Gastrocnemius medialis (tissue), 4 donors: ENCODE measurements around the gene MMP28. TPM values are rescaled to one million over a fixed set of nuclear protein-coding genes. Genes with fewer than 3 reads are reported as not detected.

Experiments
- ATAC-seq, 2 donors: fragments of 150-250 bp; one replicate each; pipeline ENCODE4 v1.9.1; 2016
- DNase-seq, 2 donors: peaks; one replicate each; pipeline ENCODE4 v3.0.0-alpha.2; 2019
- H3K27ac ChIP-seq, 4 donors: fragments of 200-600 bp; sonication (generic); 1 replicate in 1 of 4; 2 replicates in 3 of 4; pipeline ENCODE4 v1.5.1; 2016 to 2018; ENCODE audit warnings: mild to moderate bottlenecking in 2 of 4, moderate library complexity in 1 of 4
- H3K27me3 ChIP-seq, 3 donors: fragments of 200-600 bp; sonication (generic) in 2 of 3; 1 replicate in 1 of 3; 2 replicates in 2 of 3; pipeline versions ENCODE4 v1.5.1 to v1.6.0; 2016 to 2019; ENCODE audit warnings: mild to moderate bottlenecking in 1 of 3, moderate library complexity in 1 of 3
- H3K36me3 ChIP-seq, 2 donors: fragments of 200-600 bp; sonication (generic) in 1 of 2; one replicate each; pipeline ENCODE4 v1.5.1; 2017 to 2018
- H3K4me1 ChIP-seq, 2 donors: fragments of 200-600 bp; sonication (generic) in 1 of 2; one replicate each; pipeline ENCODE4 v1.5.1; 2016 to 2017; ENCODE audit warnings: mild to moderate bottlenecking in 2 of 2
- H3K4me3 ChIP-seq, 4 donors: fragments of 200-600 bp; sonication (generic) in 3 of 4; 1 replicate in 1 of 4; 2 replicates in 3 of 4; pipeline ENCODE4 v1.5.1; 2016 to 2019; ENCODE audit warnings: mild to moderate bottlenecking in 2 of 4
- H3K9me3 ChIP-seq, 3 donors: fragments of 200-600 bp; sonication (generic) in 2 of 3; 1 replicate in 1 of 3; 2 replicates in 2 of 3; pipeline ENCODE4 v1.5.1; 2016 to 2019
- POLR2A ChIP-seq, 2 donors: fragments of 450-650 bp; IDR thresholded peaks; one replicate each; pipeline ENCODE4 v1.6.1; 2017; ENCODE audit warnings: antibody characterized with exemption in 2 of 2, mild to moderate bottlenecking in 2 of 2, moderate library complexity in 2 of 2
- in situ Hi-C, 4 donors: fragments of 200-750 bp; cut with MboI; loops; one replicate each; pipeline versions ENCODE4 v1.15.0 to v1.8.0; 2017; ENCODE audit warnings: low sequenced_read_pairs in 4 of 4
- intact Hi-C: fragments of 100-400 bp; cut with DNase I; formaldehyde crosslinking; loops from one replicate; pipeline ENCODE4 v1.15.1; 2023; ENCODE audit warnings: low total_unique reads
- total RNA-seq, 4 donors: library from RNA; depleted of rRNA; stranded (reverse); fragments of >200 nt; gene quantifications; one replicate each; pipeline versions ENCODE4 v1.1.0 to v1.2.3, GENCODE V29; 2016
- TF ChIP-seq, protein P1 (sequence below), 5 experiments: fragments of 450-650 bp in 3 of 5; fragments of 200-600 bp in 2 of 5; sonication (generic) in 2 of 5; IDR thresholded peaks in 4 of 5; conservative IDR thresholded peaks in 1 of 5; 1 replicate in 4 of 5; 2 replicates in 1 of 5; pipeline ENCODE4 v1.5.1; 2016 to 2019; ENCODE audit warnings: antibody characterized with exemption in 5 of 5, mild to moderate bottlenecking in 3 of 5, moderate library complexity in 3 of 5

The MMP28 gene
- total RNA-seq, 4 donors from 2014 or later: 3.1 to 10.3 (median 5.9) TPM

DNA sequence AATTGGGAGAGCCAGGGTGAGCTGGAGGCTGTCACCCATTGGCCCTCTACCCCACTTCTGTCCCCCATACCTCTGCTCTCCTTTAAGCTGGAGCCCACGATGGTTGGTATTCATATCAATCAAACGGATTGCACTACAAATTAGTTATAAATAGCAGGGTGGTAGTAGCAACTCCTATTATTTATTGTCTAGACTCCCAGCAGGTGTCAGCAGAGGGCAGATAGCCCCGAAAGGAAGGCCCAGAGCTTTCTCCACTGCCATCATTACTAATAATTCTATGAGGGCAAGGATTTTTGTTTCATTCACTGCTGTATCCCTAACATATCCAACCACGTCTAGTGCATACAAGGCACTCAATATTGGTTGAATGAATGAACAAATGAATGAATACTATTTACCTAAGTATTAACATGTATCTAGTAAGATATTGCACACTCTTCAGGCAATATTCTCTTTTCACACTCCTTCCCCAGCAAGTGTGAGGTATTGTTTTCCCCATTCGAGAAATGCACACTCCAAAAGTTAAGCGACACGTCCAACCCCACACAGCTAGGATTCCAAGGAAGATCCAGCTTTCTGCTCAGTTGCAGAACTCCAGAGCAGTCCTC is 28.4 kb downstream of the MMP28 start:
- no peaks in the 10 kb centered on the region for H3K36me3 ChIP-seq
- H3K9me3 ChIP-seq: no peaks in the 10 kb centered on the region
- H3K4me1 ChIP-seq: peaks cover 5 to 11% of the 10 kb centered on the region in 2 donors
- no peak overlapping the region for H3K4me3 ChIP-seq
- H3K27me3 ChIP-seq: no peaks in the 10 kb centered on the region
- DNase-seq: no peak
- TF ChIP-seq POLR2A (IDR thresholded peaks at IDR 0.05): no peak
- TF ChIP-seq, protein P1, sequence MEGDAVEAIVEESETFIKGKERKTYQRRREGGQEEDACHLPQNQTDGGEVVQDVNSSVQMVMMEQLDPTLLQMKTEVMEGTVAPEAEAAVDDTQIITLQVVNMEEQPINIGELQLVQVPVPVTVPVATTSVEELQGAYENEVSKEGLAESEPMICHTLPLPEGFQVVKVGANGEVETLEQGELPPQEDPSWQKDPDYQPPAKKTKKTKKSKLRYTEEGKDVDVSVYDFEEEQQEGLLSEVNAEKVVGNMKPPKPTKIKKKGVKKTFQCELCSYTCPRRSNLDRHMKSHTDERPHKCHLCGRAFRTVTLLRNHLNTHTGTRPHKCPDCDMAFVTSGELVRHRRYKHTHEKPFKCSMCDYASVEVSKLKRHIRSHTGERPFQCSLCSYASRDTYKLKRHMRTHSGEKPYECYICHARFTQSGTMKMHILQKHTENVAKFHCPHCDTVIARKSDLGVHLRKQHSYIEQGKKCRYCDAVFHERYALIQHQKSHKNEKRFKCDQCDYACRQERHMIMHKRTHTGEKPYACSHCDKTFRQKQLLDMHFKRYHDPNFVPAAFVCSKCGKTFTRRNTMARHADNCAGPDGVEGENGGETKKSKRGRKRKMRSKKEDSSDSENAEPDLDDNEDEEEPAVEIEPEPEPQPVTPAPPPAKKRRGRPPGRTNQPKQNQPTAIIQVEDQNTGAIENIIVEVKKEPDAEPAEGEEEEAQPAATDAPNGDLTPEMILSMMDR (IDR thresholded peaks at IDR 0.05 in 4 of 5, conservative IDR thresholded peaks at IDR 0.05 in 1 of 5): peak in 3 of 5 experiments; percentile 23 to 43 (median 32)
- intact Hi-C loops: no loop called here
- no peak for ATAC-seq
- in situ Hi-C loops: loop anchor here in 2 of 4 donors (5.0 kb wide), 2 partner anchors 35 to 40 kb away; partner anchors contain the start of gene TAF15 (in 1 of the 2)
- no peak overlapping the region for H3K27ac ChIP-seq

DNA sequence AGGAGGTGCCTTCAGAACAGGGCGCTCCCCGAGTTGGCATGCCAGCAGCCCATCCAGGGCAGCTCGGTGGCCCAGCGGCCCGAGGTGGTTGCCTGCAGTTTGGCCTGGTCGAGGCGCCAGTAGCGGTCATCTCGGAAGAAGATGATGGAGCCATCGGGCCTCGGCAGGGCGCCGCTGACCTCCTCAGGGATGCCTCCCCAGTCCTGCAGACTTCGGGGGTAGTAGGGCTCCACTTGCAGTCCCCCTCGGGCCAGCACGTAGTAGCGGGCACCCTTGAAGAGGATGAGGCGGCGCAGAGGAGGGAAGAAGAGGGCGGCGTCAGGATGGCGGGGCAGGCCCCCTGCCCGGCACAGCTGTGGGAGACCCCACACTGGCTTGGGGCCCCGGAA is 29.0 kb downstream of the MMP28 start:
- peaks cover 5 to 11% of the 10 kb centered on the region in 2 donors for H3K4me1 ChIP-seq

DNA sequence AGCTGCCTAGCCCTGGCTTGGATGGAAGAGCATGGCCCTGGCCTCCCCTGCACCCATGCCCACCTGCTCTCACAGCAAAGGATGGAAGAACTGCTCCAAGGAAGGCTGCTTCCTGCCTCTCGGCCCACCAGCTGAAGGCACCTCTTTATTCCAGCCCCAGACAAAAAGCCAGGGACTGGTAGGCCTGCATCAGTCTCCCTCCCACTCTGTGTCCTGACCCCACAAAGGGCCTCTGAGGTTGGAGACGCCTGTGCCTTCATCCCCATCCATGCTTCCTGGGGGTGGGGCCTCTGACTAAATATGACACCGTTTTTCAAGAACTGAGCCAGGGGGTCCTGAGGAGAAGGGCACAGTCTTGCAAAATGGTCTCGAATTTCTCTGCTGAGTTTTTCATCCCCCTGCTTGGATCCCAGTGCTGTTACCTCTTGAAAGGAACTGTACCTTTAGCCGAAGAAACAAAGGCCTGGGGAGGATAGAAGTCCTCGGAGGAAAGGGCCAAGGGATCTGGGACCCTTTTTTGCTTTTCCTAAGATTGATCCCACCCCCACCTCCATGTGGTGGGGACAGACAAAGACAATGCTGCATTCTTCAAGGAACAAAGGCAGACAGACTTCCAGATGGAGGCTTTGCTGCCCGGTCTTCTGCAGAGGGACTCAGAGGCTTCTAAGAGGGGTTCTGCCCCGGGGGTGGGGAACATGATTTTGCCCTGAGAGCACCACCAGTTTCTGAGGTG is 29.5 kb downstream of the MMP28 start:
- TF ChIP-seq POLR2A (IDR thresholded peaks at IDR 0.05): no peak
- TF ChIP-seq, protein P1 (IDR thresholded peaks at IDR 0.05 in 4 of 5, conservative IDR thresholded peaks at IDR 0.05 in 1 of 5): no peak
- in situ Hi-C loops: loop anchor here in 2 of 4 donors (5.0 kb wide), 2 partner anchors 36 to 41 kb away; partner anchors contain the start of gene TAF15 (in 1 of the 2)
- no peak for DNase-seq
- Histone ChIP-seq H3K36me3 (no peaks in the 10 kb centered on the region), H3K9me3 (no peaks in the 10 kb centered on the region), H3K4me1 (peaks cover 5 to 11% of the 10 kb centered on the region in 2 donors), H3K27me3 (no peaks in the 10 kb centered on the region), H3K27ac (no peak overlapping the region), H3K4me3 (no peak overlapping the region)
- no peak for ATAC-seq
- intact Hi-C loops: no loop called here

More for the DNA sequence above, 29.0 kb downstream of the MMP28 start:
- intact Hi-C loops (no loop called here), in situ Hi-C loops (loop anchor here in 2 of 4 donors (5.0 kb wide), 2 partner anchors 36 to 41 kb away; partner anchors contain the start of gene TAF15 (in 1 of the 2))
- Histone ChIP-seq H3K4me3 (no peak overlapping the region), H3K9me3 (no peaks in the 10 kb centered on the region), H3K36me3 (no peaks in the 10 kb centered on the region), H3K27me3 (no peaks in the 10 kb centered on the region), H3K27ac (no peak overlapping the region)
- DNase-seq (no peak), ATAC-seq (no peak)
- no peak for TF ChIP-seq POLR2A (IDR thresholded peaks at IDR 0.05)
- TF ChIP-seq, protein P1 (IDR thresholded peaks at IDR 0.05 in 4 of 5, conservative IDR thresholded peaks at IDR 0.05 in 1 of 5): no peak

DNA sequence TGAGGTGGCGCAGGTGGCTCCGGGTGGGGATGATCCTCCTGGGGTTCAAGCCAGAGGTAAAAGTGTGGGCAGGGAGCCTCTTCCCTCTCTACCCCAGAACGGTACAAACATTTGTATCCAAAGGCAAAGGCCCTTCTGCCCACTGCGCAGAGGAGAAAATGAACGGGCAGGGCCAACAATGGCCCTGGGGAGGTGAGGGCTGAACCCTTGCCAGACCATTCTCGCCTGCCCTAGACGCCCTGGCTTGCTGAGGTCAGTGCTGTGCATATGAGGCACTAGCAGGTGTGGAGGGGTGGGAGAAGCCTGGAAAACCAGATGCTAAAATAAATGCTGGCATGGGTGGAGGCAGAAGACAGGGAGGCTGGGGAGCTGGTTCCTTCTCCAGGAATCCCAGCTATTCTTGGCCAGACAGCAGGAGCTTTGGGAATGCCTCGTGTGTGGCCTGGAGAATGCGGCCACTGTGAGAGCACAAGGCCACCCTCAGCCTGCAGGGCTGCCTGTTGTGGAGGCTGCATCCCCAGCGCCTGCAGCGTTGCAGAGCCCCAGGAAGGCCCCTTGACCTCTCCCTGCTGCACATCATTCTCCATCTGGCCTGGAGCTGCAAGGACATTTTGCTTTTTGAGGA is 30.2 kb downstream of the MMP28 start:
- no peak for TF ChIP-seq POLR2A (IDR thresholded peaks at IDR 0.05)
- TF ChIP-seq, protein P1 (IDR thresholded peaks at IDR 0.05 in 4 of 5, conservative IDR thresholded peaks at IDR 0.05 in 1 of 5): no peak
- Histone ChIP-seq H3K4me1 (peaks cover 7 to 11% of the 10 kb centered on the region in 2 donors), H3K27me3 (no peaks in the 10 kb centered on the region), H3K4me3 (no peak overlapping the region), H3K27ac (no peak overlapping the region), H3K9me3 (no peaks in the 10 kb centered on the region), H3K36me3 (no peaks in the 10 kb centered on the region)
- no peak for ATAC-seq
- intact Hi-C loops: no loop called here
- no peak for DNase-seq
- in situ Hi-C loops: loop anchor here in 2 of 4 donors (5.0 kb wide), 2 partner anchors 37 to 42 kb away; partner anchors contain the start of gene TAF15 (in 1 of the 2)
